ENCODE data around the gene ACY1.
A peak's percentile ranks its signal among the peaks of the same experiment; 100 is the strongest.

Gene ACY1

GRCh38 chr3:51982838-51983577 lies at the start of gene ACY1:
Gene ACY1 (plus strand): TSS chr3:51983535. CDS start chr3:51984065, 530 bp downstream.
- no peaks in the 10 kb centered on the region for H3K27me3 ChIP-seq (replicated peaks; ENCODE audit: insufficient read depth, low read length)
- no peaks in the 10 kb centered on the region for H3K4me1 ChIP-seq (ENCODE audit: low read length)
- peak within 1 kb of the TSS; percentile 93 for H2AFZ ChIP-seq (ENCODE audit: low read length)
- H3K4me3 ChIP-seq (ENCODE audit: low read length): peak within 1 kb of the TSS; percentile 90
- peak within 1 kb of the TSS; percentile 75 for H3K27ac ChIP-seq (ENCODE audit: low read length)
- peak within 1 kb of the TSS; percentile 94 for H3K4me2 ChIP-seq (ENCODE audit: low read depth, low read length)
- peak; percentile 86 for DNase-seq
- TF ChIP-seq EZH2 (optimal IDR thresholded peaks at IDR 0.05; ENCODE audit: low read depth, low read length) (no peak), EZH2phosphoT487 (IDR thresholded peaks at IDR 0.05; ENCODE audit: low read length) (no peak), CTCF (IDR thresholded peaks at IDR 0.05; ENCODE audit: low read length) (no peak)
- no peaks in the 10 kb centered on the region for H3K9me3 ChIP-seq (replicated peaks; ENCODE audit: insufficient read depth, low read length)
- no peaks in the 10 kb centered on the region for H3K36me3 ChIP-seq (replicated peaks; ENCODE audit: insufficient read depth, low read length)
- H3K9me2 ChIP-seq (replicated peaks; ENCODE audit: insufficient read depth, low read length): no peaks in the 10 kb centered on the region
- peaks cover 22% of the 10 kb centered on the region for H3F3A ChIP-seq (ENCODE audit: insufficient read depth, low read length)
- H4K20me1 ChIP-seq (ENCODE audit: insufficient read depth, low read length): no peaks in the 10 kb centered on the region
- peaks cover 8% of the 10 kb centered on the region for H3K79me2 ChIP-seq (ENCODE audit: low read length)
- peak within 1 kb of the TSS; percentile 79 for H3K9ac ChIP-seq (ENCODE audit: low read length)

- Histone ChIP-seq H3K27me3 (replicated peaks; ENCODE audit: insufficient read depth, low read length) (no peaks in the 10 kb centered on the region), H3F3A (ENCODE audit: insufficient read depth, low read length) (no peaks in the 10 kb centered on the region), H3K36me3 (replicated peaks; ENCODE audit: insufficient read depth, low read length) (peaks cover 5% of the 10 kb centered on the region; the same call in 1 of the 2 replicates), H3K27ac (ENCODE audit: low read length) (no peak overlapping the region), H3K9ac (ENCODE audit: low read length) (no peak overlapping the region), H3K4me1 (ENCODE audit: low read length) (no peaks in the 10 kb centered on the region), H3K79me2 (ENCODE audit: low read length) (peaks cover 20% of the 10 kb centered on the region), H3K4me2 (ENCODE audit: low read depth, low read length) (no peak overlapping the region), H3K4me3 (ENCODE audit: low read length) (no peak overlapping the region), H2AFZ (ENCODE audit: low read length) (no peak overlapping the region), H3K9me3 (replicated peaks; ENCODE audit: insufficient read depth, low read length) (no peaks in the 10 kb centered on the region), H3K9me2 (replicated peaks; ENCODE audit: insufficient read depth, low read length) (no peaks in the 10 kb centered on the region), H4K20me1 (ENCODE audit: insufficient read depth, low read length) (0 out of 2 replicates have a peak, but pooled peaks cover 2% of the 10 kb centered on the region)
- no peak for DNase-seq
- TF ChIP-seq EZH2phosphoT487 (IDR thresholded peaks at IDR 0.05; ENCODE audit: low read length) (no peak), EZH2 (optimal IDR thresholded peaks at IDR 0.05; ENCODE audit: low read depth, low read length) (no peak), CTCF (IDR thresholded peaks at IDR 0.05; ENCODE audit: low read length) (no peak)
Measured at GRCh38 chr3:51934139-51934850, 49.0 kb upstream of the ACY1 start.

- Histone ChIP-seq H3K27me3 (replicated peaks; ENCODE audit: insufficient read depth, low read length) (no peaks in the 10 kb centered on the region), H4K20me1 (ENCODE audit: insufficient read depth, low read length) (0 out of 2 replicates have a peak, but pooled peaks cover 2% of the 10 kb centered on the region), H3K4me3 (ENCODE audit: low read length) (no peak overlapping the region), H3K9me3 (replicated peaks; ENCODE audit: insufficient read depth, low read length) (no peaks in the 10 kb centered on the region), H3K4me1 (ENCODE audit: low read length) (peaks cover 2% of the 10 kb centered on the region; the same call in 1 of the 2 replicates), H3K9me2 (replicated peaks; ENCODE audit: insufficient read depth, low read length) (no peaks in the 10 kb centered on the region), H3K79me2 (ENCODE audit: low read length) (peaks cover 29% of the 10 kb centered on the region), H3K9ac (ENCODE audit: low read length) (no peak overlapping the region), H3K36me3 (replicated peaks; ENCODE audit: insufficient read depth, low read length) (peaks cover 5% of the 10 kb centered on the region; the same call in 1 of the 2 replicates), H2AFZ (ENCODE audit: low read length) (no peak overlapping the region), H3F3A (ENCODE audit: insufficient read depth, low read length) (no peaks in the 10 kb centered on the region), H3K27ac (ENCODE audit: low read length) (no peak overlapping the region), H3K4me2 (ENCODE audit: low read depth, low read length) (no peak overlapping the region)
- TF ChIP-seq EZH2 (optimal IDR thresholded peaks at IDR 0.05; ENCODE audit: low read depth, low read length): no peak
- TF ChIP-seq CTCF (IDR thresholded peaks at IDR 0.05; ENCODE audit: low read length): no peak
- no peak for TF ChIP-seq EZH2phosphoT487 (IDR thresholded peaks at IDR 0.05; ENCODE audit: low read length)
- DNase-seq: no peak
Measured at GRCh38 chr3:51934991-51935885, 48.1 kb upstream of the ACY1 start.

All from MM.1S (cell line).